Thoracic aorta (tissue), 2 donors: ENCODE data around the gene ADD1. TPM values are rescaled to one million over a fixed set of nuclear protein-coding genes. Genes with fewer than 3 reads are reported as not detected.

Source experiments
- ATAC-seq: fragments of 150-250 bp; one replicate; pipeline ENCODE4 v1.8.0; 2017; ENCODE audit warnings: low read depth; ENCODE audit not compliant: insufficient number of reproducible peaks, low FRiP score
- DNase-seq: peaks from one replicate; pipeline ENCODE4 v3.0.0-alpha.2; 2020; ENCODE audit warnings: low spot score
- H3K27ac ChIP-seq, 2 donors: fragments of 200-600 bp; sonication (generic); 1 replicate in 1 of 2; 2 replicates in 1 of 2; pipeline ENCODE4 v1.5.1; 2016; ENCODE audit warnings: mild to moderate bottlenecking in 2 of 2, moderate library complexity in 2 of 2
- H3K27me3 ChIP-seq: fragments of 200-600 bp; sonication (generic); replicated peaks from 2 replicates; pipeline ENCODE4 v1.6.0; 2016; ENCODE audit warnings: mild to moderate bottlenecking; ENCODE audit not compliant: insufficient read depth
- H3K36me3 ChIP-seq: fragments of 200-600 bp; sonication (generic); one replicate; pipeline ENCODE4 v1.5.1; 2016
- H3K4me1 ChIP-seq, 2 donors: fragments of 200-600 bp; sonication (generic); 1 replicate in 1 of 2; 2 replicates in 1 of 2; pipeline versions ENCODE4 v1.5.1 to v1.6.0; 2016; ENCODE audit warnings: low read depth in 2 of 2, mild to moderate bottlenecking in 1 of 2; ENCODE audit not compliant: control insufficient read depth in 1 of 2
- H3K4me3 ChIP-seq: fragments of 200-600 bp; sonication (generic); 2 replicates; pipeline ENCODE4 v1.5.1; 2016; ENCODE audit warnings: mild to moderate bottlenecking
- H3K9me3 ChIP-seq: fragments of 200-600 bp; sonication (generic); 2 replicates; pipeline ENCODE4 v1.5.1; 2016
- CTCF ChIP-seq: fragments of 200-600 bp; sonication (generic); IDR thresholded peaks from one replicate; pipeline ENCODE4 v1.5.1; 2019; ENCODE audit warnings: antibody characterized with exemption
- total RNA-seq, 2 donors: library from RNA; depleted of rRNA; stranded (reverse); fragments of >200 nt; gene quantifications; one replicate each; pipeline versions ENCODE4 v1.1.0 to v1.2.3, GENCODE V29; 2016

The ADD1 gene
- total RNA-seq, 2 donors from 2014 or later, result 256 to 338 TPM

DNA sequence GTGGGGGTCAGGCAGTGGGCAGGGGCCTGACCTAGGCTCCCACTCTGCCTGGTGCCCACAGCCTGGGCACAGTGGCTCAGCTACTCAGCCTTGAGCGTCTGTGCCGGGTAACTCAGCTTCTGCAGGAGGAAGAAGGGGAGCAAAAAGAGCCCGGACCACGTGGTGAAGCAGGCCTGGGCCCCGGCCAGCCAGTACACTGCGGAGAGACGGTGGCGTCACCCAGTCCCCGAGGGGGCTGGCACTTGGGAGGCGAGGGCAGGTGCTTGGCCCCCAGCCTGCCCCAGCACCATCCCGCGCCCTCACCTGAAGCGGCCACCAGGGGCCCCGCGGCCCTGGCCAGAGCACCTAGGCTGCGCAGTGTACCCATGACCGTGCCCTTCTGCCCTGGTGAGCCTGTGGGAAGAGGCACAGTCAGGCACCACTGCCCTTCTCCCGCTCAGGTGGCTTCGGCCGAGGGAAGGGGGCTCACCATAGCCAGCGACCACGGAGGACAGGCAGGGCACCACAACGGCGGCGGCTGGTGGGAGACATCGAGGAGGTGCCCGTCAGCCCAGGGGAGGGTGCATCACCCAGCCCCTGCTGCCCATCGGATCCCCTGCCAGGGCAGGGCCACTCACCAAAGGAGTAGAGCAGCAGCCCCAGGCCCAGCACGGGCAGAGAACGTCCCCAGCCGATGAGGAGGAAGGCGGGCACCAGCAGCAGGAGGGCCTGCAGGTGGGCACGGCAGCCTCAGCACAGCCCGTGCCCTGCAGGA lies 87.3 kb downstream of the ADD1 start:
- Histone ChIP-seq H3K36me3 (peaks cover 37% of the 10 kb centered on the region), H3K4me1 (peaks cover 9 to 26% of the 10 kb centered on the region in 2 donors), H3K27ac (no peak overlapping the region), H3K4me3 (no peak overlapping the region), H3K27me3 (no peaks in the 10 kb centered on the region), H3K9me3 (no peaks in the 10 kb centered on the region)
- no peak for TF ChIP-seq CTCF
- peak; percentile 1 for DNase-seq
- no peak for ATAC-seq

DNA sequence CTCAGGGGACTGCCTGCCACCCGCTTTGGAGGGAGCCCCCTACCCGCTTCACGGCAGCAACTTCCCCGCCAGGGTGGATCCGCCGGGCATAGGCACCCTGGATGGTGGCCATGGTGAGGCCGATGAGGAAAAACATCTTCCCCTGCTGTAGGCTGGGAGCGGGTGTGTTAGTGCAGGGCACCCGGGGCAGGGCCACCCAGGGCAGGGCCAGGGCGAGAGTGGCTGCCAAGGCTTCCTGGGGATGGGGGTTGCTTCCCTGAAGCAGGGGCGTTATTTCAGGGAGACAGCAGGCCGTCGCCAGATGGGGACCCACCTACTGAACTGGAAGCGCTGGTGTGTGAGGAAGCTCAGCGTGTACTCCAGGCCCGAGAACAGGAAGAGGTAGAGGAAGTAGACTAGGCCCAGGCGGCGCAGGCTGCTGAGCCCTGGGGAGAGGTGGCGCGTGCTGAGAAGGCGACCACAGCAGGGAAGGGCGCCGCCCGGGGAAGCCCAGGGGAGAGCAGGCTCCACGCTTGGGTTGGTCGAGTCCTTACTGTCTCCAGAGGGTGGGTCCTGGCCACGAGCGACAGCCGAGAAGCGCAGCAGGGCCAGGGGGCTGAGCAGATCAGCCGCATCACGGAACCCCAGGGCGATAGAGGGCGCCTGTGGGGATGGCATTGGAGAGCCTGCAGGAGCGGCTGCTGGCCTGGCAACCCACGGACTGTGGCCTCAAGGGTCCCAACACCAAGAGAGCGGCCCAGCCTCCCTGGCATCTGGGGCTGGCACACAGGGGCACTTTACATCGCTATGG lies 88.1 kb downstream of the ADD1 start:
- Histone ChIP-seq H3K4me1 (peaks cover 9 to 32% of the 10 kb centered on the region in 2 donors), H3K9me3 (no peaks in the 10 kb centered on the region), H3K36me3 (peaks cover 30% of the 10 kb centered on the region), H3K4me3 (no peak overlapping the region), H3K27me3 (no peaks in the 10 kb centered on the region), H3K27ac (no peak overlapping the region)
- no peak for ATAC-seq
- peak; percentile 4 for DNase-seq
- no peak for TF ChIP-seq CTCF

DNA sequence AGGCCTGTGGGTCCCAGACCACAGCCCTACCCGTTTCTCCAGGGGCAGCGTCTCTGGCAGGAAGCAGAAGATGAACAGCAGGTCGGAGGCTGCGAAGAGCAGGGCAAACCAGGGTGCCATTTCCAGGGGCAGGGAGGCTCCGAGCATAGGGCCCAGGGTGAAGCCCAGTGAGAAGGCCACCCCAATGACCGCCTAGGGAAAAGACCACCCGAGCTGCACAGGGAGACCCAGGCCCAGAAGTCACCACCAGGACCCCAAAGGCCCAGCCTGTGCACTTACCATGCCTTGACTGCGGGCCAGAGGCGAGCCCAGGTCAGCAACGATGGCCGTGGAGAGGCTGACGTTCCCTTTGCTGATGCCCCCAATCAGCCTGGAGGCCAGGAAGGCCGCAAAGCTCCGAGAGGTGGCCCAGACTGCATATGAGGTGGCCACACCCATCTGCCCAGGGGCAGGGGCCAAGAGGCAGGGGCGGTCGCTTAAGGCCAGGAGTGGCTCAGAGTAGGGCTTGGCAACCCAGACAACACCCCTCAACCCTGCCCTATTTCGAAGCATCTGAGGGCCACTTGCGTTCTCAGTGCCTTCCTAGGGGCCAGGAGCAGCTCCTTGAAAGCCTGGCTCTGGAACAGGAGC lies 88.8 kb downstream of the ADD1 start:
- no peaks in the 10 kb centered on the region for H3K9me3 ChIP-seq
- H3K27me3 ChIP-seq, result no peaks in the 10 kb centered on the region
- ATAC-seq (no peak), DNase-seq (peak; percentile 1)
- H3K4me3 ChIP-seq, result no peak overlapping the region
- TF ChIP-seq CTCF, result no peak
- H3K4me1 ChIP-seq, result peaks cover 9 to 32% of the 10 kb centered on the region in 2 donors
- peak overlapping the region in 1 of 2 donors; percentile 79 for H3K27ac ChIP-seq
- H3K36me3 ChIP-seq, result peaks cover 22% of the 10 kb centered on the region

GRCh38 chr4:2932951-2933565 lies 89.4 kb downstream of the ADD1 start:
- no peak for DNase-seq
- peaks cover 22% of the 10 kb centered on the region for H3K36me3 ChIP-seq
- no peak for ATAC-seq
- no peak for TF ChIP-seq CTCF
- peak overlapping the region; percentile 65 to 79 for H3K27ac ChIP-seq
- no peaks in the 10 kb centered on the region for H3K9me3 ChIP-seq
- peak overlapping the region; percentile 96 for H3K4me3 ChIP-seq
- peaks cover 9 to 32% of the 10 kb centered on the region in 2 donors for H3K4me1 ChIP-seq
- H3K27me3 ChIP-seq, result no peaks in the 10 kb centered on the region
